Transverse colon (tissue), 4 donors: ENCODE results near the gene ZMYND11. TPM values are rescaled to one million over a fixed set of nuclear protein-coding genes. Genes with fewer than 3 reads are reported as not detected.

ENCODE experiments used
- DNase-seq: peaks from one replicate; pipeline ENCODE4 v3.0.0-alpha.2; 2019
- H3K27ac ChIP-seq, 4 donors: fragments of 200-600 bp; sonication (generic); 2 replicates each; pipeline ENCODE4 v1.5.1; 2016 to 2018; ENCODE audit warnings: inconsistent platforms in 4 of 4
- H3K27me3 ChIP-seq: fragments of 200-600 bp; sonication (generic); 2 replicates; pipeline ENCODE4 v1.5.1; 2017; ENCODE audit warnings: inconsistent platforms
- H3K36me3 ChIP-seq, 4 donors: fragments of 200-600 bp; sonication (generic); 2 replicates each; pipeline ENCODE4 v1.5.1; 2017 to 2019; ENCODE audit warnings: inconsistent platforms in 4 of 4
- H3K4me1 ChIP-seq, 4 donors: fragments of 200-600 bp; sonication (generic); 2 replicates each; pipeline ENCODE4 v1.5.1; 2017 to 2020; ENCODE audit warnings: inconsistent platforms in 4 of 4
- H3K4me3 ChIP-seq, 4 donors: fragments of 200-600 bp; sonication (generic); 1 replicate in 1 of 4; 2 replicates in 3 of 4; pipeline versions ENCODE4 v1.5.1 to v1.6.1; 2017 to 2019; ENCODE audit warnings: inconsistent platforms in 4 of 4
- H3K9me3 ChIP-seq, 2 donors: fragments of 200-600 bp; sonication (generic); 2 replicates each; pipeline ENCODE4 v1.5.1; 2017 to 2019; ENCODE audit warnings: inconsistent platforms in 2 of 2
- EP300 ChIP-seq: sonication (generic); formaldehyde crosslinking; IDR thresholded peaks from one replicate; pipeline ENCODE4 v1.6.1; 2017; ENCODE audit warnings: antibody characterized with exemption, low read depth
- POLR2A ChIP-seq: fragments of 450-650 bp; IDR thresholded peaks from one replicate; pipeline ENCODE4 v1.6.1; 2016; ENCODE audit warnings: antibody characterized with exemption, mild to moderate bottlenecking, moderate library complexity
- POLR2AphosphoS5 ChIP-seq, 3 donors: sonication (generic); formaldehyde crosslinking; IDR thresholded peaks; one replicate each; pipeline ENCODE4 v1.6.1; 2016; ENCODE audit warnings: antibody characterized with exemption in 3 of 3
- WGBS, 2 donors: methylation state at CpG; one replicate each; pipeline ENCODE4 v1.1.5; 2018; ENCODE audit warnings: low coverage in 1 of 2; 5-methylcytosine and 5-hydroxymethylcytosine counted together
- in situ Hi-C, 4 donors: fragments of 200-750 bp; cut with MboI; loops; one replicate each; pipeline versions ENCODE4 v1.15.0 to v1.15.1; 2017; ENCODE audit warnings: low sequenced_read_pairs in 3 of 4, low pct_ligation_motif_present in 1 of 4, low pct_unique_long_range_greater_than_20kb in 1 of 4
- intact Hi-C: fragments of 100-400 bp; cut with DNase I; formaldehyde crosslinking; loops from one replicate; pipeline ENCODE4 v1.15.1; 2023; ENCODE audit warnings: low total_unique reads
- total RNA-seq, 4 donors: library from RNA; depleted of rRNA; stranded (reverse); fragments of >200 nt; gene quantifications; one replicate each; pipeline ENCODE4 v1.1.0, GENCODE V29; 2016
- TF ChIP-seq, protein P1 (sequence below), 5 experiments: fragments of 200-600 bp in 3 of 5; fragments of 450-650 bp in 2 of 5; sonication (generic) in 3 of 5; IDR thresholded peaks; 1 replicate in 2 of 5; 2 replicates in 3 of 5; pipeline ENCODE4 v1.5.1; 2016 to 2017; ENCODE audit warnings: antibody characterized with exemption in 5 of 5, inconsistent platforms in 3 of 5, mild to moderate bottlenecking in 2 of 5, moderate library complexity in 1 of 5

Gene ZMYND11
- total RNA-seq, 4 donors from 2014 or later, result 41.1 to 69.1 (median 54.2) TPM

DNA sequence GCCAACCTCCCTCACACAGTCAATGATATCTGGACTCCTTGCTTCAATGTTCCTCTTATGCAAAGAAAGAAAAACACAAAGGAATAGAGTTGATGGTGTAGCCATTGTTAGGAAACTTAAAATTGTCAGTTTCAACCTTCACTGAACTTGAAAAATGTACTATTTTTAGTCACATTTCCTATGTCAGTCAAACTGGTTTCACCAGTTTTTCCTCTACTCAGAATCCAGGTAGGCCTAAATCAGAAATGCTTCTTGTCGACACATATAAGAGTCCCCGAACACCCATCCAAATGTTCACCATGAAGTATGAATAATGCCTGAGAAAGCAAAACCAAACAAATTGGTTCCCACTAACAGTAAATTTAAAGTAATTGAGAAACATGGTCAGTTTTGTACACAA is 42.4 kb upstream of the ZMYND11 start:
- no peak overlapping the region for H3K27ac ChIP-seq
- in situ Hi-C loops, result no loop called here

DNA sequence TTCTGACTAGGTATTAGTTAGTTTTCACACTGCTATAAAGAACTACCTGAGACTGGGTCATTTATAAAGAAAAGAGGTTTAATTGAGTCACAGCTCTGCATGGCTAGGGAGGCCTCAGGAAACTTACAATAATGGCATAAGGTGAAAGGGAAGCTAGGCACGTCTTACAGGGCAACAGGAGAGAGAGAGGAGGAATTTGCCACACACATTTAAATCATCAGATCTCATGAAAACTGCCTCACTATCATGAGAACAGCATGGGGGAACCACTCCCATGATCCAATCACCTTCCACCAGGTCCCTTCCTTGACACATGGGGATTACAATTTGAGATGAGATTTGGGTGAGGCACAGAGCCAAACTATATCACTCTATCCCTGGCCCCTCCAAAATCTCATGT is 40.6 kb upstream of the ZMYND11 start:
- no peaks in the 10 kb centered on the region for H3K27me3 ChIP-seq
- TF ChIP-seq POLR2AphosphoS5 (IDR thresholded peaks at IDR 0.05) (no peak), POLR2A (no peak), EP300 (no peak)
- TF ChIP-seq, protein P1, sequence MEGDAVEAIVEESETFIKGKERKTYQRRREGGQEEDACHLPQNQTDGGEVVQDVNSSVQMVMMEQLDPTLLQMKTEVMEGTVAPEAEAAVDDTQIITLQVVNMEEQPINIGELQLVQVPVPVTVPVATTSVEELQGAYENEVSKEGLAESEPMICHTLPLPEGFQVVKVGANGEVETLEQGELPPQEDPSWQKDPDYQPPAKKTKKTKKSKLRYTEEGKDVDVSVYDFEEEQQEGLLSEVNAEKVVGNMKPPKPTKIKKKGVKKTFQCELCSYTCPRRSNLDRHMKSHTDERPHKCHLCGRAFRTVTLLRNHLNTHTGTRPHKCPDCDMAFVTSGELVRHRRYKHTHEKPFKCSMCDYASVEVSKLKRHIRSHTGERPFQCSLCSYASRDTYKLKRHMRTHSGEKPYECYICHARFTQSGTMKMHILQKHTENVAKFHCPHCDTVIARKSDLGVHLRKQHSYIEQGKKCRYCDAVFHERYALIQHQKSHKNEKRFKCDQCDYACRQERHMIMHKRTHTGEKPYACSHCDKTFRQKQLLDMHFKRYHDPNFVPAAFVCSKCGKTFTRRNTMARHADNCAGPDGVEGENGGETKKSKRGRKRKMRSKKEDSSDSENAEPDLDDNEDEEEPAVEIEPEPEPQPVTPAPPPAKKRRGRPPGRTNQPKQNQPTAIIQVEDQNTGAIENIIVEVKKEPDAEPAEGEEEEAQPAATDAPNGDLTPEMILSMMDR (IDR thresholded peaks at IDR 0.05), result no peak
- intact Hi-C loops, result no loop called here
- no peak overlapping the region for H3K4me3 ChIP-seq
- H3K36me3 ChIP-seq, result no peaks in the 10 kb centered on the region
- peaks cover 13 to 21% of the 10 kb centered on the region in 2 donors for H3K9me3 ChIP-seq
- H3K27ac ChIP-seq, result no peak overlapping the region
- DNase-seq, result no peak
- 52% methylated on average over 1 of the region's 1 CpG; no CpG with 5 or more reads in 1 of the 2 donors for WGBS, 2 donors
- H3K4me1 ChIP-seq, result no peaks in the 10 kb centered on the region
- in situ Hi-C loops, result no loop called here

More for the DNA sequence above, 42.4 kb upstream of the ZMYND11 start:
- no peaks in the 10 kb centered on the region for H3K27me3 ChIP-seq
- WGBS, 2 donors, result 71 to 74% methylated on average over 2 of the region's 2 CpGs
- peaks cover 13 to 21% of the 10 kb centered on the region in 2 donors for H3K9me3 ChIP-seq
- H3K4me3 ChIP-seq, result no peak overlapping the region
- no peaks in the 10 kb centered on the region for H3K36me3 ChIP-seq
- intact Hi-C loops, result no loop called here
- TF ChIP-seq, protein P1 (IDR thresholded peaks at IDR 0.05), result no peak
- TF ChIP-seq POLR2A, result no peak
- no peaks in the 10 kb centered on the region for H3K4me1 ChIP-seq
- DNase-seq, result no peak

DNA sequence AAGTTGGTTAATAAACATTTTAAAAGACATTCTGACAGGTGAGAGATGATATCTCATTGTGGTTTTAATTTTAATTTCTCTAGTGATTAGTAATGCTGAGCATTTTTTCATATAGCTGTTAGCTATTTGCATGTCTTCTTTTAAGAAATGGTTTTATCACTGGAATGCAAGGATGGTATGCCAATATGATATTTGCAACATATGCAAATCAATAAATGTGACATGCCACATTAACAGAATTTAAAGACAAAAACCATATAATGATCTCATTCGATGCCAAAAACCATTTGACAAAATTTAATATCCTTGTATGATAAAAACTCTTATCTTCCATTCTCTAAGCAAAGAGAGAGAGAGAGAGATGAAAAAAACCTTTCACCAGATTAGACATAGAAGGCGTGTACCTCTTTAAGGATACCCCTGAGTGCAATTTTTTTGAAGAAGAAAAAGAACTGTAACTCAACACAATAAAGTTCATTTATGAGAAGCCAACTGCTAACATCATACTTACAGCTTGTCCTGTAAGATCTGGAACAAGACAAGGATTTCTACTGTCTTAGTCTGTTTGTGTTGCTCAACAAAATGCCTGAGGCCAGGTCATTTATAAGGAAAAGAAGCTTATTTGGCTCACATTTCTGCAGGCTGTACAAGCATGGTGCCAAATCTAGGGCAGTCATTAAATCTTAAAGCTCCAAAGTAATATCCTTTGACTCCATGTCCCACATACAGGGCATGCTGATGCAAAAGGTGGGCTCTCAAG is 39.7 kb upstream of the ZMYND11 start:
- WGBS, 2 donors, result 69 to 72% methylated on average over 2 of the region's 2 CpGs
- no peak overlapping the region for H3K27ac ChIP-seq
- no peak overlapping the region for H3K4me3 ChIP-seq
- H3K27me3 ChIP-seq, result no peaks in the 10 kb centered on the region
- no peaks in the 10 kb centered on the region for H3K4me1 ChIP-seq
- intact Hi-C loops, result no loop called here
- in situ Hi-C loops, result no loop called here
- TF ChIP-seq POLR2A, result no peak
- TF ChIP-seq, protein P1 (IDR thresholded peaks at IDR 0.05), result no peak
- TF ChIP-seq POLR2AphosphoS5 (IDR thresholded peaks at IDR 0.05), result no peak
- no peak for TF ChIP-seq EP300
- peaks cover 13 to 21% of the 10 kb centered on the region in 2 donors for H3K9me3 ChIP-seq
- no peak for DNase-seq
- no peaks in the 10 kb centered on the region for H3K36me3 ChIP-seq

DNA sequence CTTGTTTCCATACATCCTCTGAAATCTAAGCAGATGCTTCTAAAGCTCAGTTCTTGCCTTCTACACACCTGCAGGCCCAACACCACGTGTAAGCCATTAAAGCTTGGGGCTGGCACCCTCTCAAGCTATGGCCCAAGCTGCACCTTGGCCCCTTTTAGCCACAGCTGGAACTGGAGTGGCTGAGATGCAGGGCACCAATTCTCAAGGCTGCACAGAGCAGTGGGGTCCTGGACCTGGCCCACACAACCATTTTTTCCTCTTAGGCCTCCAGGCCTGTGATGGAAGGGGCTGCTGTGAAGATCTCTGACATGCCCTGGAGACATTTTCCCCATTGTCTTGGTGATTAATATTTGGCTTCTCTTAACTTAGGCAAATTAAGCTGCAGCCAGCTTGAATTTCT is 38.8 kb upstream of the ZMYND11 start:
- no peak overlapping the region for H3K27ac ChIP-seq
- no peaks in the 10 kb centered on the region for H3K4me1 ChIP-seq
- intact Hi-C loops, result no loop called here
- peaks cover 13 to 21% of the 10 kb centered on the region in 2 donors for H3K9me3 ChIP-seq
- WGBS, 2 donors, result 0% methylated on average over 1 of the region's 1 CpG; no CpG with 5 or more reads in 1 of the 2 donors
- in situ Hi-C loops, result no loop called here
- no peaks in the 10 kb centered on the region for H3K36me3 ChIP-seq
- TF ChIP-seq EP300 (no peak), POLR2AphosphoS5 (IDR thresholded peaks at IDR 0.05) (no peak), POLR2A (no peak)
- TF ChIP-seq, protein P1 (IDR thresholded peaks at IDR 0.05), result no peak
- H3K27me3 ChIP-seq, result no peaks in the 10 kb centered on the region
- DNase-seq, result no peak
- H3K4me3 ChIP-seq, result no peak overlapping the region
